ENCODE measurements around the gene SLC39A2.
"Not testable (repeated sequence)": the region's sequence is repeated elsewhere in the genome, so short reads cannot be mapped to it uniquely, and the experiment has no call there.

Gene SLC39A2

DNA sequence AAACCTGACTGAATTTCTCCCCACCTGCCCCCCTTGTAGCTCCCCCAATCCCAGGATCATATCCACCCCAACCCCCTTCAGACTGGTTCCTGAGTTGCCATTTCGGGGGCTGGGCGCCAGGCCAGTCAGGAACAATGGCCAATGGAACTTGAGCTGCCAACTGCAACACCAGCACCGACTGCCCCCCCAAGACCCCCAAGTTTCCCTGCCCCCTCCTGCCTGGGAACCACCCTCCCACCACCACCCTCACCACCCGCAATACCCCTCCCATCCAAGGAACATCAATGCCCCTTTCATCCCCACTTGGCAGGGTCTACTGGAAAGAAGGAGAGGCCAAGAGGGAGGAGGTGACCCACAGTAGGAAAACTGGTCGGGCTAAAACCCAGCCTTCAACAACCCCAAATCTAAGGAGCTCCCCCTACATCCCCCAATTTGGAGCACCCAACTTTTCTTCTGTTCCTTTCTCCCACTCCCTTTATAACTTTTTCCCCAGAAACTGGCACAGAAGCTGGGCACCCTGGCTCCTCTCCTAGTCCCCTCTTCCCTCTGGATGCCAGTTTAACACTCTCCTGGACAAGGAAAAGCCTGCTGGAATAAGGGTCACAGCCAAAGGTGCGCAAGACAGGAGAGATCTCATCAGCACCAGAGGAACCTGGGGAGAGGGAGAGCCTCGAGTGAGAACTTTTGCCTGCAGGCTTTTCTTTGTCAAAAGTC lies 27.3 kb downstream of the SLC39A2 start:
- no peak for DNase-seq

DNA sequence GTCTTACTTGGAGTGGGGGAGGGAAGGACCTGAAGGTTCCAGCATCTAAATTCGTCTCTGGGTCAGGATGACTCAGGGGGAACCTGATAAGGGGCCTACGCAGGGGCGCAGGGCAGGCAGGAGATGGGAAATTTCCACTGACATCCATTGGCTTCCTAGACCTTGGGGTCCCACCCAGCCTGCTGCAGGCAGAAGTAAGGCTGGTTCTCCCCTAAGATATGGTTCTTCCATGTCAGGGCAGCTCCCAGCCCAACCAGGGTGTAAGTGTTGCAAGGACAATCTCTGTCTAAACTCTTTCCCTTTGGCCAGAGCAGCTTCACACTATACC lies 27.9 kb downstream of the SLC39A2 start:
- no peak for DNase-seq

DNA sequence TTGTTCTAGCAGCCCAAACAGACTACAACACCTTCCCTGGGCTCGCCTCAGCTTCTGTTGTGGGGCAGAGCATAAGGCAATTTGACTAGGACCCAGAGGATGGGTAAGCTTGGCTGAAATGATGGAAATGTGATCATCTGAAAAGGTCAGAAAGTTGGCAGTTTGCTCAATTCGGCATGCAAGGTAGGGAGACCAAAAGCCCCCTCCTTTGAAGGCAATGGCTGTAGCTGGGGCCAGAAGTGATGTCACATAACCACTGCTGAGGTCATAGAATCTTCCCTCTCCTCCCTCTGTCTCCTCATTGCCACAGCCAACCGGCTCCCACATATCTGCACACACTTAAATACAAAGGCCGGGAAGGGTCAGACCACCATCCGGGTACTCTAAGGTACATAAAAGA lies 30.8 kb downstream of the SLC39A2 start, which contains the start of gene TPPP2:
TPPP2 (plus strand) TSS at position 301 of the 400 bp plus-strand sequence. CDS start 365 bp downstream, outside the sequence.
- DNase-seq = no peak

DNA sequence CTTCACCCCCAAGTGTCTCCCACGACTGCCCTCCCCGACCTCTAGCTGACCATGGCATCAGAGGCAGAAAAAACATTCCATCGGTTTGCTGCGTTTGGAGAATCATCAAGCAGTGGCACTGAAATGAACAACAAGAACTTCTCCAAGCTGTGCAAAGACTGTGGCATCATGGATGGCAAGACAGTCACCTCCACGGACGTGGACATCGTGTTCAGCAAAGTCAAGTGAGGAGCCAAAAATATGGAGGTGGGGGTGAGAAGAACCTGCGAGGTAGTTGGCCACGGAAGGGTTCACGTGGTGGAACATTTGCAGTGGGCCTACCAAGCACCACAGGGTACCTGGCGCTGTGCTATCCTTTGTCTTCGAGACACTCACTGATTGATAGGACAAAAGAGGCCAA lies 31.4 kb downstream of the SLC39A2 start:
- DNase-seq = no peak

DNA sequence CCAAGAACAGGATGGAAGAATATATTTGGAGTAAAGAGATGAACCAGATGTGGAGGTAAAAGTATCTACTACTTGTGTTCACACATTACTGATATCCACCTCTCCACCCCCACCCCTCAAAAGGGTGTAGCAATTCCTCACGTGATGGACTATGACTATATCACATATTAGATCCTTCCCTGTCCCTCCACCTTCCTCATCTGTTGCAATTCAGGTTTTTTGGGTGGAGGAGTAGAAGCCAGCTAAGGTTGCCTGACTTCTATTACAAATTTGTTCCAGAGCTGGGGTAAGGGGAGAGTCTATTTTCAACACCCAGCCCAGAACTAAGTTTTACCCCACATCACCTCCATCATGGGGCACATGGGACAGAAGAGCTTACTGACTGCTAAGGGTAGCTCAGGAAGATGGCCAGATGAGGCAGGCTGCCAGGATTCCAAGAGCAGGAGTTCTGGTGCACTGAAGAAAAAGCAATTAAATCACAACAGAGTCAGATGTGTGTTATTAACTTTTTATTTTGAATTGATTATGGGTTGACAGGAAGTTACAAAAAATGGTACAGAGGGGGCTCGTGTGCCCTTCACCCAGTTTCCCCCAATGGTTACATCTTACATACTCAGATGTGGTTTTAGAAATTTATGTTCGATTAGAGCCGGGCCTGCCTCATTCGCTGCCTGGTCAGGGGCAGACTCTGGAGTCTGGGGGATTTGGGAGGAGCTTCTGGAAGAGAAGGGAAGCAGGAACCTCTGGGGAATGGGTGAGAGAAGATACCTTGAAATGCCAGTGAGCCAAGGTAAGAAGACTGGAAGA lies 33.4 kb downstream of the SLC39A2 start:
- DNase-seq = peak; percentile 61 to 67

DNA sequence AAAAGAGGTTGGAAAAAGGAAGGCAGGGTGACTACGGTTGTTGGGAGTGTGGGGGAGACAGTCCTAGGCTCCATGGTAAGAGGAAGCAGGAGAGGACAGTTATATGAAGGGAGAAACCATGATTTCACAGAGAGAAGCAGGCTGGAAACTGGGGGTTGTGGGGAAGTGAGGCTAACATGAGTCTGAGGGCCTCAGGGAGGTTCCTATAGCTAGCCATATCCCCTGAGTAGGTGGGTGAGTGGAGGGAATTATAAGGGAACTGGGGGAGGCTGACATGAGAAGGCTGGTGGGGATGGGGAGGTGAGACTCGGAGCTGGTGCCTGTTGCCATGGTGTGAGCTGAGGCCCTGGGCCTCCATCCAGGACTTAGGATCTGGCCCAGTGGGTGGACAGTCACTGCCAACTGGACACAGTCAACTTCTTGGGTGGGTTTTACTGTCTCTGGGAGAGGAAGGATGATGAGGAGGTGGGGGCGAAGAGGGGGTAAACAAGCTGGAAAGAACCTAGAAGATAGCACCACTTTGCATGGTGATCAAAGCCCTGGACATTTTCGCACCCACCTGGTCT lies 34.1 kb downstream of the SLC39A2 start:
- DNase-seq = peak; percentile 76 to 87

DNA sequence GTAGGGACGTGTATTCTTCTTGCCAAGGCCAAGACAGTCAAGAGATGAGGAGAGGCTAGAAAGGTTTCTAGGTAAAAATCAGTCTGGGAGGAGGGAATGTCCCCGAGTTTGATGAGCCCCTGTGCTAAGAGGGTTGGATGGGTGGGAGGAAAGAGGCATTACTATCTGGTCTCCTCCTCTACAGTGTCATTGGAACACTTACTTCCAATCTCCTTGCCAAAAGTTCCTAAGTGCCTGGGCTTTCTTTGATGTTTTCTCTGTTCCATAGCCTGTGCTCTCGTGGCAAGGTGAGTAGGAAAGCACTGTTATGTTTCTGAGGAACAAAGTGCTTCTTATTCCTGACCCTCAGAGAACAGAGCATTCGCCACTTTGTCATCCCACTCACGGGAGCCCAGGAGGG lies 35.6 kb downstream of the SLC39A2 start, which contains the start of gene RNASE13:
RNASE13 (minus strand) TSS at position 101 of the 400 bp plus-strand sequence. CDS start 519 bp downstream, outside the sequence.
- no peak for DNase-seq

DNA sequence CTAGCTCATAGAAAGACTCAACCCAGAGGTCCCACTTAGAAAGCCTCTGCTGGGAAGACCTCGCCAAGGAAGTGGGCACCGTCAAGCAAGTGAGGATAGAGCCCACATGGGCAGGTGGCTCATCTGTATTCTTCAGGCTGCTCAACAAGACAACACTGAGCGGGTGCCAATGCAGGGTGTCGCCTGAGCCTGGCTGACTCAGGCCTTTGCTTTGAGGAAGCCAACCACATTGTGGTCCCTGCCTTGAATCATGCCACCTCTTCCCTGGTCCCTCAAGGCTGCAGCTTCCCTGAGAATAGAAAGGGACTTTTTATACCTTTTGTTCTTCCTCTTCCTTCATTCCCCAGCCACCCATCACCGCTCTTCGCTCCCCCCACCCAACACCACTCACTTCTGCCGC lies 37.7 kb downstream of the SLC39A2 start:
- peak; percentile 43 to 73 for DNase-seq

DNA sequence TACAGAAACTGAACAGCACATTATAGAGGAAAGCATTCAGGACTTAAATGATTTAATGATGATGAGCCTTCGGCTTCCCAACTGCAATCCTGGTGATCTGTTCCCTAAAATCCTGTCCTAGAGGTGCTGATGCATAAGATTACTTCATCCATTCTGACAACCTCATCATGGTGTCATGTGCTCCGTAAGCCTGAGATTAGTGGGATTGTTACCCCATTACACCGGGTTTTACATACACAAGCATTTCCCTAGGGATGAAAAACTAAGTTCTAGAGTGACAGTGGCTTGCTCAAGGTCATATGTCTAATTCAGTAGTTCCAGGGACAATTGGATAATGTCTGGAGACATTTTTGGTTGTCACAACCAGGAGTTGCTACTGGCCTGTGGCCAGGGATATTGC lies 38.1 kb downstream of the SLC39A2 start:
- DNase-seq = peak in 1 of 2 donors; percentile 54

DNA sequence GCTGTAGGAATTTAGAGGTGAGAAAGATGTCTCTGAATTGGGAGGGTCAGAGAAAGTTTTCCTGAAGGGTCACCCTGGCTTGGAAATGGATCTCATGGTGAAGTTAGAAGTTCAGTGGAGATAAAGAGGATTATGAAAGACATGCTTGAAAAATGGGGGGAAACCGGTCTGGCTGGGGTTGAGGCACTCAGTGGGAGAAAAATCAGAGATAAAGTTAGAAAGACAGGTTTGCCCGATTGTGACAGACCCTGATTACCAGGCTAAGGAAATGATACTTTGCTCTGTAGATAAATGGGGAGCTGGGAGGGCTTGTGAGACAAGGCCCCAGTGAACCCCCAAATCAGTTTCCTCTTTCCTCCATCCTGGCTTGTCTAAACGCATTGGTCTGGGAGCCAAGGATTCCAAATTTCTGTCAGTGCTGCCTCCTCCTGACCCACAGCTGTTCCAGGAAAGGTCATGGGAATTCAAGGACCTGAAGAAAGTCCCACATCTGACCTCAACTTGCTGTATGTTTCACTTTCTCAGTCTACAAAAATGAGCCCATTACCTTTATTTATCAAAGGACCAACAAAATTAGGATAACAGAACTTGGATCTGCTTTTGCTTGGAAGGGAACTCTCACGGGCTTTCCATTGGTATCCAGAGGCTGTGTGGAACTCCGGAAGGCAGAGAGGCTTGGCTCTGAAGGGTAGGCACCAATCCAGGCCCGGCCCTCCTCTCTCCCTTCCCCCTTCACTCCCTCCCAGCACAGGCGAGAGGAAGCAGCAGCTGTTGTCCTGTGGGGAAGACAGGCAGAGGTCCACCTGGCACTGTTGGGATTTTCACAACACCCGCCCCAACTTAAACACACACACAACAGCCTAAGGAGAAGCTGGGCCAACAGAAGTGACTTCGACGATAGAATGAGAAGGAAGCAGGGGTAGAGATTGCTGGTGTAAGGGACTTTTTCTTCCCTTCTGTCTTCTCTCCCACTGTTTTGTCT lies 39.6 kb downstream of the SLC39A2 start:
- DNase-seq = no peak

DNA sequence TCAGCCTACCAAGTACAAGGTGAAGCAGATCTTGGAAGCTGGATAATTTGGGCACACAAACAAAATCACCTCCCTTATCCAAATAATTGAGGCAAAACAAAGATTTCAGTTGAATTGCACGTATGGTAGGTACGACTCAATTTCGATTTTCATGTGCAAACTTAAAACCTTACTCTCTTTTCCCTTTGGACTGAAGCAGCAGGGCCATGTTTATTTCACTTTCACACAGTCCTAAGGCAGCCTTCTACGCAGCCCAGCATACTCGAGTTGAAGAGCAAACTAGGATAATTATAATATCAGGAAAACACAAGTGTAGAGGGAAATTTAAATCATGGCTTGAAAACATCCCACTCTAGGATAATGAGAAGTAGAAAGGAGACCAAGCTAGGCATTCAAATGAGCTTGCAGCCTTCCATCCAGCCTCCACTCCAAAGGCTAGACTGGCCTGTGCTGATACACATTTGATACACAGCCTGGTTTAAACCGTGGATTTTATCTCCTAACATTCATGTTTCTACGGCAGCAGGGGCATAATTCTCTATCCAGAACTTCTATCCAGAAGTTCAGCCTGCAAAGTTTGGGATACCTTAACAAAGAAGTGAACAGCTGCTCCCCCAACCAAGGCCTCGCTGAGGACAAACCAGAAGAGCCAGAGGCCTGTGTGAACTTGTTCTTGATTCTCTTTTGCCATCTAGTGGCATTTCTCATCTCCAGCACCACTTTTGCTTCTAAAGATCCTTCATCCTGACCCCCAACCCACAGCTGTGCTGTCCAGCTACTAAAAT lies 40.7 kb downstream of the SLC39A2 start:
- peak; percentile 64 to 72 for DNase-seq

DNA sequence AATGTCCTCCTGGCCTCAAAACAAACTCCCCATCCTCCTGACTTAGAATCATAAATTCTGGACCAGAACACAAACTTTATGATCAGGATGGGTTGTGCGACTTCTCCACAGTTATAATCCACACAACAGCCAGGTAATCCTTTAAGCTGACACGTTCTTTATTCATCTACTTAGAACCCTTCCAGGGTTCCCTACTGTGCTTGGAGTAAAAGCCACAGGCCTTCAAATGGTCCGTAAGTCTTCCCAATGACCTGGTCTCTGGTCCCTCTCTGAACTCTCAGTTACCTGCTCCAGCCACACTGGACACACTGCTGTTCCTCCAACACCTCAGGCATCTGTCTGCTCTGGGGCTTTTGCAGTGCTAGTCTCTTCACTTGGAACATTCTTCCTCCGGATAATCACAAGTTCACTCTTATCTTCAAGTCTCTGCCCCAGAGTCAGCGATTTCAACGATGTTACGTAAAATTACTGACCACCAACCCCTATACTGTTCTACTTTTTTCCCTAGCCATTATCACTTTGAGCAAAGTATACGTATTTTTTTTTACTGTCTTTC lies 41.4 kb downstream of the SLC39A2 start:
- DNase-seq = no peak

DNA sequence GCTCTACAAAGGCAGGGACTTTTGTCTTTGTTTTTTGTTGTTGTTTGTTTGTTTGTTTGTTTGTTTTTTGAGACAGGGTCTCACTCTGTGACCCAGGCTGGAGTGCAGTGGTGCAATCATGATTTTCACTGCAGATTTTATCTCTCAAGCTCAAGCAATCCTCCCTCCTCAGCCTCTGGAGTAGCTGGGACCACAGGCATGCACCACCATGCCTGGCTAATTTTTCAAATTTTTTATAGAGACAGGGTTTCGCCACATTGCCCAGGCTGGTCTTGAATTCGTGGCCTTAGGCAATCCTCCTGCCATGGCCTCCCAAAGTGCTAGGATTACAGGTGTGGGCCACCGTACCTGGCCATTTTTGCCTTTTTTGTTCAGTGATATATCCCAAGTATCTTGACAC lies 41.8 kb downstream of the SLC39A2 start:
- not testable (repeated sequence) for DNase-seq

DNA sequence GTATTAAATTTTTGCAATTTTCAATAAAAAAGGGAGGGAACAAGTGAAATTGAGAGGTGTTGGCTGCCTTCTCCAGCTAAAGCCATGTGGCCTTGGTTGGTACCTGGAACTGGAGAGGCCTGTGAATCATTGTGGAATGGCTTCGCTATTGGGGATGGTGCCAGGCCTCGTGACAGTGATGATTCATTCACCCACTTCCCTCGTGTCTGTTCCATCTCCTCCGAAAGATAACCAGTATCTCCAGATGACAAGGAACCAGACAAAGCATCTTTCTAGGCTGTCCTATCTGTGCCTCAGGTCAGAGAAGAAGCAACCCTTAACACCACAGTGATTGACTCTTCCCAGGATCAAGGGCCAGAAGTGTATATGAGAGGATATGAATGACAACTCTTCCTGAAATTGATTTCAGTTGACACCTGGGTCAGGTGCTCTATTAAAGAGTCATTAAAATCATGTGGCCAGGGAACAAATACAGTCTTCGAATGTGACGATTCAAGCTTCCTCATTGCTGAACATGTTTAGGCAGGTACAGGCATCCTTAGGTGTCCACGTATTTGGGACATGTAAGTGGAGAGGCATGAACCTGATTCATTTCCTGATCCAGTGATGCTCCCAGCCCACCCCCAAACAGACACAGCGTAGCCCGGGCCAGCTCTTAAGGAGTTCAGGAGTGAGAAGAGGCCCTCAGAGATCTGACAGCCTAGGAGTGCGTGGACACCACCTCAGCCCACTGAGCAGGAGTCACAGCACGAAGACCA lies 42.8 kb downstream of the SLC39A2 start, which contains the start of gene RNASE7:
RNASE7 (plus strand) TSS at position 687 of the 758 bp plus-strand sequence. CDS start 631 bp downstream, outside the sequence.
- peak; percentile 48 to 56 for DNase-seq

DNA sequence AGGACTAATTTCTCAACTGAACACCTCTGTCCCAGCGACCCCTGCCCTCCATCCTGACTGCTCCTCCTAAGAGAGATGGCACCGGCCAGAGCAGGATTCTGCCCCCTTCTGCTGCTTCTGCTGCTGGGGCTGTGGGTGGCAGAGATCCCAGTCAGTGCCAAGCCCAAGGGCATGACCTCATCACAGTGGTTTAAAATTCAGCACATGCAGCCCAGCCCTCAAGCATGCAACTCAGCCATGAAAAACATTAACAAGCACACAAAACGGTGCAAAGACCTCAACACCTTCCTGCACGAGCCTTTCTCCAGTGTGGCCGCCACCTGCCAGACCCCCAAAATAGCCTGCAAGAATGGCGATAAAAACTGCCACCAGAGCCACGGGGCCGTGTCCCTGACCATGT lies 43.8 kb downstream of the SLC39A2 start:
- DNase-seq = peak in 1 of 2 donors; percentile 39

DNA sequence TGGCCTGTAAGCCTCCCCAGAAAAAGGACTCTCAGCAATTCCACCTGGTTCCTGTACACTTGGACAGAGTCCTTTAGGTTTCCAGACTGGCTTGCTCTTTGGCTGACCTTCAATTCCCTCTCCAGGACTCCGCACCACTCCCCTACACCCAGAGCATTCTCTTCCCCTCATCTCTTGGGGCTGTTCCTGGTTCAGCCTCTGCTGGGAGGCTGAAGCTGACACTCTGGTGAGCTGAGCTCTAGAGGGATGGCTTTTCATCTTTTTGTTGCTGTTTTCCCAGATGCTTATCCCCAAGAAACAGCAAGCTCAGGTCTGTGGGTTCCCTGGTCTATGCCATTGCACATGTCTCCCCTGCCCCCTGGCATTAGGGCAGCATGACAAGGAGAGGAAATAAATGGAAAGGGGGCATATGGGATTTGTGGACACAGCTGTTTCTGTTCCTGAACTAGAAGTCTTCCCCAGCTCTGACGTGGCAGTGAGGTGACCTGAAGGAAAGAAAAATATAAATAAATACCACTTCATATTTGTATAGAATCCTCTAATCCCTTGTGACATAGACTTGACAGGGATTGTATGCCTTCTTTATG lies 44.4 kb downstream of the SLC39A2 start:
- DNase-seq = no peak

DNA sequence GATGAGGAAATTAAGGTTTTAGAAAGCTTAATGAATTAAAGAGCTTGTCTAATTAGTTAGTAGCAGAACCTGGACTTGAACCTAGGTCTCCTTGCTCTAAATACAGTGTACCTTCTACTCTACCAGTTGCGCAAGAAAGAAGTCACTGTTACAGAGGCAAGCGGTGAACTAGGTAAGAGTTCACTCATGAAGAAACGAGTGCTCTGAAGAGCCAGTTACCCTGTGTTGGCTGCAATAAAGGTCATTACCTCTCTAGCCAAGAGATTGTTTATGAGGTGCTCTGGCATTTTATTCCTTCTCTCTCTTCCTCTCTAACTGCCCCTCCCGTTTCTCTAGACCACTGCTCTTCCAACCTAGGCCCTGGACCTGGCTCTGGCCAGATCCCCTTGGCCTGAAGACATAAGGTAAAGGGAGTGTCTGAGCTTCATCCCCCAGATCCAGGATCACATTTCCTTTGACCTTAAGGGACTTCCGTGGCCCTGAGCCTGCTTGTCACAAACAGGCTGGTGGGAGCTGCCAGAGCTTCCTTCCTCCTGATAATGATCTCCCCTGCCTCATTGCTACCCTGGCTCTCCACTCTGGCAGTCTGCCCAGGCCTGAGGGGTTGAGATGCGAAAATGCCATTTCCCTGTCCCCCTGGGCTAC lies 45.0 kb downstream of the SLC39A2 start:
- no peak for DNase-seq

DNA sequence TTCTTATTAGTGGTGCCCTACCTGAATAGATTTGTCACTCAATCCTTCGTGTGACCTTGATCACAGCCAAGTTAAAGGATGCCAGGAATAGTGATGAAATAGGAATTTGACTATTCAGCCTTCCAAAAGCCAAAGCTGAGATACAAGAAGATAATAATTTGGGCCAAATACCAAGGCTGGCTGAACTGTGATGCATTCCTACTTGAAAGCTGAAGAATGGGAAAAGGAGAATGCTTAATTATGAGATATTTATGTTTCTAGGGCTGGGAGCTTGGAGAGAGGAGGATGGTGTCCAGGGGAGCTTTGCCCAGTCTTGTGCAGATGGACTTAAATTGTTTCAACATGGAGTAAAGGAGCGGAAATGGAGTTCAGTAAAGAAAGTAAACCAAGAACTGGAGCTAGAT lies 48.3 kb downstream of the SLC39A2 start:
- no peak for DNase-seq

DNA sequence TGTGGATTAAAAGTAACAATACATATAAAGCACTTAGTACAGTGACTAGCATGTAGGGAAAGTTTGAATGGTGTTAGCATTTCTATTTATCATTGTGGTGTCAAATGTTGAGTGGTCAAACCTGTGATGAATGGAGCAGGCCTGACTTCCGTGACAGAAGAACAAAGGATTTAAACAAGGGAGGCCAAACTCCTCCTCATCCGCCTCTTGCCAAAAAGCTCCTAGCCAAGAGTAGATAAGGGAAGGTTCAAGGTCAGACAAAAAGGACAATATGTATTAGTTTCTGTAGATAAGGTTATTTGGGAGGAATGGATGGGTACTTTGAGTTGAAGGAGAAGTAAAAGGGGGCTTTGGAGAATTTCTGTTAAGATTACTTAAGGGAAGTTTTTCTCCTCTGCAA lies 49.5 kb downstream of the SLC39A2 start:
- no peak for DNase-seq

All from inflammatory macrophage (primary cell).